Retinal pigment epithelial cell (primary cell): ENCODE measurements around the gene TDRD6.

Experiments used
- DNase-seq: peaks from one replicate; pipeline ENCODE4 v3.0.0-alpha.2; 2010; ENCODE audit warnings: low read depth
- H3K4me3 ChIP-seq: 2 replicates; pipeline ENCODE4 v1.5.1; 2011; ENCODE audit warnings: mild to moderate bottlenecking, low read length, control low read depth, moderate library complexity
- TF ChIP-seq, protein P1 (sequence below): conservative IDR thresholded peaks from 2 replicates; pipeline ENCODE4 v1.5.1; 2011; ENCODE audit warnings: low read depth, low read length, control low read depth, inconsistent platforms

The TDRD6 gene

DNA sequence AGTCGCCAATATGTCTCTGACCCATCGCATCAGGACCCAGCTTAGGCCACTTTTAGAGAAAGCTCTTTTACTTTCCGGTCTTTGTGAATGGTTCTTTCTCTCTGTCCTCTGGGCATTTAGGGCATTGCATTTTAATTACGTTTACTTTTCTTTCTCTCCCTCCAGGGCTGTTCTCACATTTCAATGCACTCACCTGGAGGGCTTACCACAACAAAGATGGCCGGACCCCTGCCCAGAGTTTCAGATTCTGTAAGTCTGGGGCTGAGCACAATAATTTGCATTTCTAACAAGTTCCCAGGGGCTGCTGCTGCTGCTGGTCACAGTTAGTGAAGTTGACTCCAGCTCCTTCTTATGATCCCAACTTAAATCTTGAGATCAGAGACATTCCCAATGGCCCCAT is 62.0 kb downstream of the TDRD6 start:
- DNase-seq, result no peak
- TF ChIP-seq, protein P1, sequence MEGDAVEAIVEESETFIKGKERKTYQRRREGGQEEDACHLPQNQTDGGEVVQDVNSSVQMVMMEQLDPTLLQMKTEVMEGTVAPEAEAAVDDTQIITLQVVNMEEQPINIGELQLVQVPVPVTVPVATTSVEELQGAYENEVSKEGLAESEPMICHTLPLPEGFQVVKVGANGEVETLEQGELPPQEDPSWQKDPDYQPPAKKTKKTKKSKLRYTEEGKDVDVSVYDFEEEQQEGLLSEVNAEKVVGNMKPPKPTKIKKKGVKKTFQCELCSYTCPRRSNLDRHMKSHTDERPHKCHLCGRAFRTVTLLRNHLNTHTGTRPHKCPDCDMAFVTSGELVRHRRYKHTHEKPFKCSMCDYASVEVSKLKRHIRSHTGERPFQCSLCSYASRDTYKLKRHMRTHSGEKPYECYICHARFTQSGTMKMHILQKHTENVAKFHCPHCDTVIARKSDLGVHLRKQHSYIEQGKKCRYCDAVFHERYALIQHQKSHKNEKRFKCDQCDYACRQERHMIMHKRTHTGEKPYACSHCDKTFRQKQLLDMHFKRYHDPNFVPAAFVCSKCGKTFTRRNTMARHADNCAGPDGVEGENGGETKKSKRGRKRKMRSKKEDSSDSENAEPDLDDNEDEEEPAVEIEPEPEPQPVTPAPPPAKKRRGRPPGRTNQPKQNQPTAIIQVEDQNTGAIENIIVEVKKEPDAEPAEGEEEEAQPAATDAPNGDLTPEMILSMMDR, result no peak
- no peak overlapping the region for H3K4me3 ChIP-seq

DNA sequence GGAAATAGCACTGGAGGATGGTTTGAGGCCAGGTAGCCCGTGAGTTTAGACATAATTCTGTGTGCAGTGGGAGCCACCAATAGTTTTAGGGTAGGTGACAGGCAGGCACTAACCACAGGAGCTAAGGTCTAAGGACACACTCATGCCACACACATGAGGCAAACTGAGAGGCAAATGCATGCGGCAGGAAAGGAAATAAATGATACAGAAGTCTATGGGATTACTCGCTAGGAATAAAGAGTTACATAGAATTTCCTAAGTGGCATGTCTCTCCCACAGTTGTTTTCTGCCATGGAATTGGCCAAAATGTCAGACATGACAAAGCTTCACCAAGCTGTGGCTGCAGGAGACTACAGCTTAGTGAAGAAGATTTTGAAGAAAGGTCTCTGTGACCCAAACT is 64.0 kb downstream of the TDRD6 start:
- TF ChIP-seq, protein P1, result no peak
- no peak for DNase-seq
- H3K4me3 ChIP-seq, result no peak overlapping the region
